ENCODE measurements around the gene TMEM125.

The TMEM125 gene

GRCh38 chr1:43308635-43309404 is 39.0 kb downstream of the TMEM125 start:
- in situ Hi-C loops (cut with MboI; ENCODE audit: low pct_unique_long_range_greater_than_20kb, low sequenced_read_pairs, unreplicated experiment), result no loop called here
- no peak for DNase-seq (ENCODE audit: low spot score)
- TF ChIP-seq CTCF (IDR thresholded peaks at IDR 0.05; ENCODE audit: extremely low read depth, insufficient read depth, missing control alignments), result no peak

GRCh38 chr1:43309405-43310025 is 39.7 kb downstream of the TMEM125 start:
- no peak for TF ChIP-seq CTCF (IDR thresholded peaks at IDR 0.05; ENCODE audit: extremely low read depth, insufficient read depth, missing control alignments)
- in situ Hi-C loops (cut with MboI; ENCODE audit: low pct_unique_long_range_greater_than_20kb, low sequenced_read_pairs, unreplicated experiment), result no loop called here
- no peak for DNase-seq (ENCODE audit: low spot score)

- in situ Hi-C loops (cut with MboI; ENCODE audit: low pct_unique_long_range_greater_than_20kb, low sequenced_read_pairs, unreplicated experiment), result no loop called here
- DNase-seq (ENCODE audit: low spot score), result no peak
- no peak for TF ChIP-seq CTCF (IDR thresholded peaks at IDR 0.05; ENCODE audit: extremely low read depth, insufficient read depth, missing control alignments)
These were observed 41.7 kb downstream of the TMEM125 start for GRCh38 chr1:43311521-43311920.

- DNase-seq (ENCODE audit: low spot score), result no peak
- TF ChIP-seq CTCF (IDR thresholded peaks at IDR 0.05; ENCODE audit: extremely low read depth, insufficient read depth, missing control alignments), result no peak
- in situ Hi-C loops (cut with MboI; ENCODE audit: low pct_unique_long_range_greater_than_20kb, low sequenced_read_pairs, unreplicated experiment), result no loop called here
These were observed 42.4 kb downstream of the TMEM125 start for GRCh38 chr1:43312212-43312623.

- no peak for TF ChIP-seq CTCF (IDR thresholded peaks at IDR 0.05; ENCODE audit: extremely low read depth, insufficient read depth, missing control alignments)
- no peak for DNase-seq (ENCODE audit: low spot score)
- in situ Hi-C loops (cut with MboI; ENCODE audit: low pct_unique_long_range_greater_than_20kb, low sequenced_read_pairs, unreplicated experiment), result no loop called here
These were observed 43.1 kb downstream of the TMEM125 start for GRCh38 chr1:43312663-43313515.

- TF ChIP-seq CTCF (IDR thresholded peaks at IDR 0.05; ENCODE audit: extremely low read depth, insufficient read depth, missing control alignments), result no peak
- in situ Hi-C loops (cut with MboI; ENCODE audit: low pct_unique_long_range_greater_than_20kb, low sequenced_read_pairs, unreplicated experiment), result no loop called here
- DNase-seq (ENCODE audit: low spot score), result no peak
These were observed 44.0 kb downstream of the TMEM125 start for GRCh38 chr1:43313771-43314170.
